Activated naive CD8-positive, alpha-beta T cell (primary cell): ENCODE data around the gene TENT5C.
"Not testable (repeated sequence)": the region's sequence is repeated elsewhere in the genome, so short reads cannot be mapped to it uniquely, and the experiment has no call there.

Experiments used
- H3K27ac Mint-ChIP-seq: one replicate; pipeline ENCODE4 v1.8.0; 2021; ENCODE audit warnings: mixed read lengths
- H3K27me3 Mint-ChIP-seq: one replicate; pipeline ENCODE4 v1.8.0; 2021; ENCODE audit warnings: mixed read lengths
- H3K36me3 Mint-ChIP-seq: one replicate; pipeline ENCODE4 v1.8.0; 2021; ENCODE audit warnings: mixed read lengths
- H3K4me1 Mint-ChIP-seq: one replicate; pipeline ENCODE4 v1.8.0; 2021; ENCODE audit warnings: low read depth, mixed read lengths
- H3K4me3 Mint-ChIP-seq: one replicate; pipeline ENCODE4 v1.8.0; 2021; ENCODE audit warnings: mild to moderate bottlenecking, mixed read lengths
- H3K9me3 Mint-ChIP-seq: one replicate; pipeline ENCODE4 v1.8.0; 2021; ENCODE audit warnings: low read depth, mixed read lengths

The TENT5C gene

GRCh38 chr1:117605774-117606648 lies at the start of gene TENT5C:
TSS of gene TENT5C (plus strand) at chr1:117606048. CDS start at chr1:117622869, 16,821 bp downstream.
- Mint-ChIP-seq H3K36me3 (no peaks in the 10 kb centered on the region), H3K4me3 (peak within 1 kb of the TSS; percentile 92), H3K27me3 (no peaks in the 10 kb centered on the region), H3K4me1 (peaks cover 34% of the 10 kb centered on the region), H3K9me3 (no peaks in the 10 kb centered on the region), H3K27ac (peak within 1 kb of the TSS; percentile 84)

DNA sequence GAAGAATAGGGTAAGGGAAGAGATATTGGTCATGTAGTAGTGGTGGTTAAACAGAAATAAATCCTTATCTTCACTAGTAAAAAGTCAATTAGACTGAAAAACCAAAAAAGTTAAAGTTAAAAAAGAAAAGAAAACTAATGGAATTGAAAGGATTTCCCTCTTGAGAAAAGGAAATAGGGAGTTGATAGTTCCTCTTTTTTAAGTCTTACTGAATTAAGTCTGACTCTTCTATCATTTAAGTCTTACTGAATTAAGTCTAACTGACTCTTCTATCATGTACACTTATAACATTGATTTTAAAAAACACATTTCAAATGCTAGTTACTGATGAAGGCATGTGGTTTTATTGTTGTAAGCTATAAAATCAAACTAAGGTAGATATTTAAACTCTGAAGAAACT lies 49.5 kb upstream of the TENT5C start:
- H3K4me1 Mint-ChIP-seq: no peaks in the 10 kb centered on the region
- H3K9me3 Mint-ChIP-seq: no peaks in the 10 kb centered on the region
- H3K4me3 Mint-ChIP-seq: no peak overlapping the region
- H3K27ac Mint-ChIP-seq: no peak overlapping the region
- peaks cover 2% of the 10 kb centered on the region for H3K27me3 Mint-ChIP-seq
- peaks cover 4% of the 10 kb centered on the region for H3K36me3 Mint-ChIP-seq

- Mint-ChIP-seq H3K9me3 (no peaks in the 10 kb centered on the region), H3K27ac (no peak overlapping the region), H3K4me3 (no peak overlapping the region), H3K4me1 (no peaks in the 10 kb centered on the region), H3K27me3 (peaks cover 2% of the 10 kb centered on the region), H3K36me3 (peaks cover 4% of the 10 kb centered on the region)
Measured at GRCh38 chr1:117556976-117557375, 48.9 kb upstream of the TENT5C start.

GRCh38 chr1:117558451-117558850 lies 47.4 kb upstream of the TENT5C start:
- not testable (repeated sequence) for H3K4me3 Mint-ChIP-seq, H3K9me3 Mint-ChIP-seq, H3K27me3 Mint-ChIP-seq, H3K36me3 Mint-ChIP-seq, H3K27ac Mint-ChIP-seq, H3K4me1 Mint-ChIP-seq

DNA sequence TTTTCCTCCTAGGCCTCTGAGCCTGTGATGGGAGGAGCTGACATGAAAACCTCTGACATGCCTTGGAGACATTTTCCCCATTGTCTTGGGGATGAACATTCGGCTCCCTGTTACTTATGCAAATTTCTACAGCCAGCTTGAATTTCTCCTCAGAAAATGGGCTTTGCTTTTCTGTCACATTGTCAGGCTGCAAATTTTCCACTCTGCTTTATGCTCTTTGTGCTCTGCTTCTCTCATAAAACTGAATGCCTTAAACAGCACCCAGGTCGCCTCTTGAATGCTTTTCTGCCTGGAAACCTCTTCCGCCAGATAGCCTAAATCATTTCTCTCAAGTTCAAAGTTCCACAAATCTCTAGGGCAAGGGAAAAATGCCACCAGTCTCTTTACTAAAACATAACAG lies 46.7 kb upstream of the TENT5C start:
- no peak overlapping the region for H3K27ac Mint-ChIP-seq
- H3K4me3 Mint-ChIP-seq: no peak overlapping the region
- H3K4me1 Mint-ChIP-seq: no peaks in the 10 kb centered on the region
- peaks cover 4% of the 10 kb centered on the region for H3K36me3 Mint-ChIP-seq
- no peaks in the 10 kb centered on the region for H3K9me3 Mint-ChIP-seq
- H3K27me3 Mint-ChIP-seq: peaks cover 2% of the 10 kb centered on the region

DNA sequence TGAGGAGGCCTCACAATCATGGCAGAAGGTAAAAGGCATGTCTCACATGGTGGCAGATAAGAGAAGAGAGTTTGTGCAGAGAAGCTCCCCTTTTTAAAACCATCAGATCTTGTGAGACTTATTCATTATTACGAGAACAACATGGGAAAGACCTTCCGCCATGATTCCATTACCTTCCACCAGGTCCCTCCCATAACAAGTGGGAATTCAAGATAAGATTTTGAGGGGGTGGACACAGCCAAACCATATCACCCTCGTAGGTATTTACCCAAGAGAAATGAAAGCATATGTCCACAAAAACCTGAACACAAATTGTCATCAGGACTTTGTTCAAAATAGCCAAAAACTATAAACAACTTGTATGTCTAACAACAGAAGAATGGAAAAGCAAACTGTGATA lies 45.9 kb upstream of the TENT5C start:
- Mint-ChIP-seq H3K27ac (no peak overlapping the region), H3K36me3 (peaks cover 4% of the 10 kb centered on the region), H3K27me3 (peaks cover 4% of the 10 kb centered on the region), H3K9me3 (no peaks in the 10 kb centered on the region), H3K4me1 (no peaks in the 10 kb centered on the region), H3K4me3 (no peak overlapping the region)

- Mint-ChIP-seq H3K4me1 (no peaks in the 10 kb centered on the region), H3K27me3 (peaks cover 4% of the 10 kb centered on the region), H3K27ac (no peak overlapping the region), H3K4me3 (no peak overlapping the region), H3K9me3 (no peaks in the 10 kb centered on the region), H3K36me3 (peaks cover 4% of the 10 kb centered on the region)
Measured at GRCh38 chr1:117561071-117561470, 44.8 kb upstream of the TENT5C start.

GRCh38 chr1:117561551-117561950 lies 44.3 kb upstream of the TENT5C start:
- Mint-ChIP-seq H3K36me3 (peaks cover 4% of the 10 kb centered on the region), H3K4me1 (no peaks in the 10 kb centered on the region), H3K27me3 (peaks cover 4% of the 10 kb centered on the region), H3K4me3 (no peak overlapping the region), H3K27ac (no peak overlapping the region), H3K9me3 (no peaks in the 10 kb centered on the region)

DNA sequence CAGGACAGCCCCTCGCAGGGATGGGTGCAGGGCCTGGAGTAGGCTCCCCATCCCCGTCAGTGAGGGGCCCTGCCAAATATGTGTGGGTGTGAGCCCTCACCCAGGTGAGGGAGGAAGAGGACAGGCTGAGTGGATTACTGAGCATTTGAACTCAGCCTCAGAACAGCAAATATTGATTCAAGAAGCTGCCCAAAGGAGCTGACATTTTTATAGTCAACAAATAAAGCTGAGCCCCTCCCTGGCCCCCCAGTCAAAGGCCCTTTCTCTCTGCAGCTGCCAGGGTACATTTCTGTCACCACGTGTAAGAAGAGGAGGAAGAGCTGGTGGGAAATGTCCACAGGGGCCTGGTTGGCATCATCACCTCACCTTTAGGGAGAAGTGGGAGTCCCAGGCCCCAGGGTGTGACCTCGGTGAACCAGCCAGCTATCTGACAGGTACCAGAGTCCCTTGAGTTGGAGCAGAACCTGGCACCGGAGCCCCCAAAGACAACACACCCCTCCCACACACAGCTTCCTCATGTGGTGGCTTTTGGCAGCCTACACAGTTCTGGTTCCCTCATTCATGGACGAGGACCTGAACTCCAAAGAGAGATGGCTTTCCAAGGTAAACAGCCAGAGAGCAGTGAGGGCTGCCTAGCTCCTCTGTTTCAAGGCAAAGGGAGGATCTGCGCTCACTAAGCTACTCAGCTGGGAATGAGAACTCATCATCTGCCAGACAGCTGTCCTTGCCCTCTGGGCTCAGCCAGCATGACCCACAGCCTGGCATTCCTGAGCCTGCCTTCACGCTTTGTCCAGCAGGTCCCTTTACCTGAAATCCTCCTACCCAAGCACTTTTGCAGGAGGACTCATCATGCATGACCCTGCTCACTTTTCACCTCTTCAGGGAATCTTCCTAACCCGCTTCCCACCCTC lies 43.0 kb upstream of the TENT5C start:
- Mint-ChIP-seq H3K27ac (no peak overlapping the region), H3K36me3 (peaks cover 3% of the 10 kb centered on the region), H3K9me3 (no peaks in the 10 kb centered on the region), H3K4me1 (no peaks in the 10 kb centered on the region), H3K27me3 (peaks cover 2% of the 10 kb centered on the region), H3K4me3 (no peak overlapping the region)

GRCh38 chr1:117563492-117563875 lies 42.4 kb upstream of the TENT5C start:
- H3K36me3 Mint-ChIP-seq: peaks cover 3% of the 10 kb centered on the region
- H3K4me3 Mint-ChIP-seq: no peak overlapping the region
- no peaks in the 10 kb centered on the region for H3K9me3 Mint-ChIP-seq
- H3K4me1 Mint-ChIP-seq: no peaks in the 10 kb centered on the region
- H3K27ac Mint-ChIP-seq: no peak overlapping the region
- peaks cover 2% of the 10 kb centered on the region for H3K27me3 Mint-ChIP-seq

DNA sequence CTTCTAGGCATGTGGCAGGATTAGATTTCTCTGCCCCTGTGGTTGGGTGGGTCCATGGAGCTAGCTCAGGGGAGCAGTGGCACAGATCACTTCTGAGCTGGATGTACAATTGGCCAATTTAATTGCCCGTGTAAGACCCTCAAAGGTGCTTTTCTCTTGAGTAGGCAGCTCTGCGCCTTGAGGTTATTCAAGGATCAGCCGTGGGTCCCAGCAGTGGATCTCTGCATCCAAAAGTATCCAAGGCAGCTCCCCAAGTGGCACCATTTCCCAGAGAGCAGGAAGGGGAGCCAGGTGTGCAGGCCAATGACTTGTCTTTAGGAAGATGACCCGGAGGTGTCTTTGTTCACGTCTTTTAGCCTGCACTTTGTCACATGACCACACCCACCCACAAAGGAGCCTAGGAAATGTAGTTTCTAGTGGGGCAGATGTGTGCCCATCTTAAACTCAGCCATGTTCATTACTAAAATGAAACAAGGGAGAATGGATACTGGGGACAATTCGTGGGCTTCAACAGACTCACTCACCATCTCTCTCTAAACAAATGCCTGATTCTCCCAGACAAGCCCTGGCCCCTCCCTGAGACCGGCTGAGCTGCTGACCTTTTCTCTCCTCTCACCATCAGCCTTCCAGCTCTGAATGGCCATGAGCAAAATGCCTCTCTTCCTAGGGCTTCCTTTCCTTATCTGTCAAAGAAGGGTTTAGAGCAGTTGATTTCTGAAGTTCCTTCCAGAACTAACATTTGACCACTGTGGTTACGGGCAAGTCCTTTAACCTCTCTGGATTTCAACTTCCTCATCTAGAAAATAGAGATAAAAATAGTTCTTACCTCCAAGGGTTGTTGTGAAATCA lies 41.4 kb upstream of the TENT5C start:
- Mint-ChIP-seq H3K27me3 (peaks cover 2% of the 10 kb centered on the region), H3K9me3 (no peaks in the 10 kb centered on the region), H3K27ac (no peak overlapping the region), H3K4me1 (no peaks in the 10 kb centered on the region), H3K4me3 (no peak overlapping the region), H3K36me3 (no peaks in the 10 kb centered on the region)

GRCh38 chr1:117565076-117565556 lies 40.7 kb upstream of the TENT5C start:
- Mint-ChIP-seq H3K27me3 (peaks cover 2% of the 10 kb centered on the region), H3K4me1 (no peaks in the 10 kb centered on the region), H3K9me3 (no peaks in the 10 kb centered on the region), H3K36me3 (no peaks in the 10 kb centered on the region), H3K4me3 (no peak overlapping the region), H3K27ac (no peak overlapping the region)

DNA sequence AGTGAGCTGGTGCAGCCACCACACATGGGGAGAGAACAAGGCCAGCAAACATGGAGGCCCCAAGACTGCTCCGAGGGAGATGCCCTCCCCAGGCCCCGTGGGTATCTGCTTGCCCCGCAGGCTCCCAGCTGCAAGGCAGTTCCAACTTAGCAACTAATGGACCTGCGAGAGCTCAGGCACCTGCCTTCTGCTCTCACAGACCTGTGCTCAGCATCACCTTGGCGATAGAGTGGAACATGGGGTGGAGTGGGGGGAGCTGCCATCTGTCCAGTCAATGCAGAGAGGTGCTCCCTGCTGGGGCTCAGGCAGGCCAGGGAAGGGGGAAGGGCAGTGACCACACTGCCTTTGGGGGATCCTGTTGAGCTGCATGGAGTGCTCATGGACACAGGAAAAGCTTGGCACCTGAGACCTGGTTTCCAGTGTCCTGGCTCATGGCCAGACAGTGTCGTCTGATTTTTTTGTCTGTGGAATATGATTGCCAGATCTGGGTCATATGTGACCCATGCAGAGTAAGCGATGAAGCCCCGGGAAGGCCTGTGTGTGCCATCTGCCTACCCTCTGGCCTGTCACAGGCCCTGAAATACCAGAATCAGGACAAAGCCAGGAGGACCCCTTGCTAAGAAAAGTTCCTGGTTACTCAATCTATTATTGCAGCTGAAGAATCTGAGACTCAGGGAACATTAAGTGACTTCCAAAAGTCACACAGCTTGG lies 39.9 kb upstream of the TENT5C start:
- Mint-ChIP-seq H3K27me3 (peaks cover 2% of the 10 kb centered on the region), H3K4me3 (no peak overlapping the region), H3K36me3 (no peaks in the 10 kb centered on the region), H3K27ac (no peak overlapping the region), H3K4me1 (no peaks in the 10 kb centered on the region), H3K9me3 (no peaks in the 10 kb centered on the region)

DNA sequence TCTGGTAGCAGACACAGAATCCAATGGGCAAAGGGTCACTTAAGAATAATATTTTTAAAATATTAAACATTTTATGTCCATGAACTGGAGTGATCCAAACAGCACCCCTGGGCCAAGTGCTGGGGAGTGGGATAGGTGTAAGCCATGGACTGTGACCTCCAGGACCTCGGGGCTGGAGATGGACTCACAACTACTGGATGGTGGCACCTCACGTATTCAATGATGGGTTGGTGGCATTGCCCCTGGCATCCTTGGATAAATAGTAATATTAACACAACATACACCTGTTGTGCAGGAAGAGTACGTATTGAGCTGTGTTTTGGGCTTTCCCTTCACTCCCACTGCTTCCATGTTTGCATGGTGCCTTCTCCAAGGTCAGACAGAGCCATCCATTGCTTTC lies 39.3 kb upstream of the TENT5C start:
- H3K4me3 Mint-ChIP-seq: no peak overlapping the region
- H3K4me1 Mint-ChIP-seq: peaks cover 2% of the 10 kb centered on the region
- H3K27ac Mint-ChIP-seq: no peak overlapping the region
- no peaks in the 10 kb centered on the region for H3K36me3 Mint-ChIP-seq
- peaks cover 2% of the 10 kb centered on the region for H3K27me3 Mint-ChIP-seq
- H3K9me3 Mint-ChIP-seq: no peaks in the 10 kb centered on the region
